ENCODE measurements around the gene C8A. TPM values are rescaled to one million over a fixed set of nuclear protein-coding genes. Genes with fewer than 3 reads are reported as not detected.

C8A gene
- total RNA-seq, 2 experiments from 2014 or later, result not detected

GRCh38 chr1:56849750-56850149, 4.8 kb upstream of the C8A start:
- H3K4me3 Mint-ChIP-seq, result no peak overlapping the region
- POLR2A ChIA-PET, result no interaction called here
- H3K36me3 Mint-ChIP-seq (ENCODE audit: low read depth), result no peaks in the 10 kb centered on the region
- no peak overlapping the region for H3K27ac Mint-ChIP-seq
- no peak for DNase-seq
- CTCF ChIA-PET, result no interaction called here
- no peaks in the 10 kb centered on the region for H3K9me3 Mint-ChIP-seq
- H3K27me3 Mint-ChIP-seq, result peaks cover 4% of the 10 kb centered on the region
- no peaks in the 10 kb centered on the region for H3K4me1 Mint-ChIP-seq

- ChIA-PET CTCF (no interaction called here), POLR2A (no interaction called here)
- peaks cover 6% of the 10 kb centered on the region for H3K27me3 Mint-ChIP-seq
- no peaks in the 10 kb centered on the region for H3K9me3 Mint-ChIP-seq
- H3K27ac Mint-ChIP-seq, result no peak overlapping the region
- no peaks in the 10 kb centered on the region for H3K4me1 Mint-ChIP-seq
- H3K36me3 Mint-ChIP-seq (ENCODE audit: low read depth), result no peaks in the 10 kb centered on the region
- H3K4me3 Mint-ChIP-seq, result no peak overlapping the region
- DNase-seq, result no peak
These were observed 4.2 kb upstream of the C8A start for GRCh38 chr1:56850411-56850810.

DNA sequence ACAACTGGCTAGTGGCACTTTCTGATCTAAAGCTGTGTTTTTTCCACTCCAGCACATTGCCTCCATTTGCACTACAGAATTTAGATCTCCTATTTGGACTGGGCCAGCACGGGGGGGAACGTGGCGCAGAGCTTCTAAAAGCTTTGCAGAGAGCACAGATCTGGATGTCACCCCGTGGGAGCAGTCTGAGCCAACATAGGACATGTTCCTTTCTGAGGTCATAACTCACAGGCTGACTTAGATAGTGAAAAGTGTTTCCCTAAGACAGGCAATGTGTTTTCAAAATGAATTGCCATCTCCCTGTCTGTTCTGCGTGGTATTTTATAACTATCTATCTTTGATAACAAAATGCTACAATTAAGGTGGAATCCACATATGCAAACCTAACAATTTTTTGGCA, 3.7 kb upstream of the C8A start:
- Mint-ChIP-seq H3K9me3 (no peaks in the 10 kb centered on the region), H3K4me1 (no peaks in the 10 kb centered on the region), H3K27me3 (peaks cover 6% of the 10 kb centered on the region), H3K27ac (no peak overlapping the region), H3K36me3 (ENCODE audit: low read depth) (no peaks in the 10 kb centered on the region), H3K4me3 (no peak overlapping the region)
- no peak for DNase-seq
- ChIA-PET POLR2A (no interaction called here), CTCF (no interaction called here)

GRCh38 chr1:56852476-56852875, 2.1 kb upstream of the C8A start:
- Mint-ChIP-seq H3K9me3 (no peaks in the 10 kb centered on the region), H3K27me3 (peaks cover 6% of the 10 kb centered on the region), H3K27ac (no peak overlapping the region), H3K36me3 (ENCODE audit: low read depth) (no peaks in the 10 kb centered on the region), H3K4me1 (no peaks in the 10 kb centered on the region), H3K4me3 (no peak overlapping the region)
- no peak for DNase-seq
- CTCF ChIA-PET, result no interaction called here
- POLR2A ChIA-PET, result interaction anchor here (0.5 kb wide), 1 partner anchor 519 kb away, joined by 3 read pairs; no protein-coding TSS in a partner anchor

DNA sequence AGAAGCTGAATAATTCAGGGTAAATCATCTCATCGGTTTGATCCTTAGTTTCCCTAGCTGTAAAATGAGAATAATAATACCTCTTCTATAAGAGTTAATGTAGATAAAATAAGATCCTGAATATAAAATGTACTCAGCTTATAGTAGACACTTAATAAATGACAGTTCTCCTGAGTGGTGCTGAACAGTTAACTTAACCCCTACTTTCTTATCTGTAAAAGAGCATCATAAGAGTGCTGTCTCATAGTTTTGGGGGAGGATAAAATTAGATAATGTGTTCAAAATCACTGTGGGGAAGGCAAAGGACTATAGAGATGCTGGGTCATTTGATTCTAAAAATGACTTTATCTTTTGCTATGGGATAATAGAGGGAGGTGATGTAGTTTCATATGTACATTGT, 593 bp downstream of the C8A start:
- Mint-ChIP-seq H3K27me3 (peaks cover 8% of the 10 kb centered on the region), H3K9me3 (no peaks in the 10 kb centered on the region), H3K4me3 (no peak overlapping the region), H3K36me3 (ENCODE audit: low read depth) (no peaks in the 10 kb centered on the region), H3K4me1 (no peaks in the 10 kb centered on the region), H3K27ac (no peak overlapping the region)
- ChIA-PET CTCF (no interaction called here), POLR2A (no interaction called here)
- no peak for DNase-seq

- CTCF ChIA-PET, result no interaction called here
- H3K27ac Mint-ChIP-seq, result no peak overlapping the region
These were observed 1.6 kb downstream of the C8A start for GRCh38 chr1:56856186-56856585.

DNA sequence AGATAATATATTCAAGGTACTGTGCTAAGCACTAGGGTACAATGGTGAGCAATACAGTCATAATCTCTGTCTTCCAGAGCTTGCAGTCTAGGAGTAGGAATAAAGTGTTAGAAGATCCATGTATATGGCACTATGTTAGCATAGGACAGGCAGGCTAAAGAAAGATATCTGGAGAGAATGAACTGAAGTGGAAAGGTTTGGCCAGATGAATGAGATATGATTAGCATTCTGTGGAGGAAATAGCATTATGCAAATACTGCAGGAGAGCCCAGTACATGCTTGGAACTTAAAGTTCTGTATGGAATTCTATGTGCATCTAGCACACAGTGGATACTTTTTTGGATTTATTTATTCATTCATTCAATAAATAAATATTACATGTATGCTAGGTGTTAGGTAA, 4.7 kb downstream of the C8A start:
- Mint-ChIP-seq H3K27me3 (peaks cover 8% of the 10 kb centered on the region), H3K27ac (no peak overlapping the region), H3K36me3 (ENCODE audit: low read depth) (no peaks in the 10 kb centered on the region), H3K4me3 (no peak overlapping the region), H3K9me3 (no peaks in the 10 kb centered on the region), H3K4me1 (no peaks in the 10 kb centered on the region)
- ChIA-PET POLR2A (no interaction called here), CTCF (no interaction called here)
- no peak for DNase-seq

More at GRCh38 chr1:56856186-56856585, 1.6 kb downstream of the C8A start:
- Mint-ChIP-seq H3K27me3 (peaks cover 8% of the 10 kb centered on the region), H3K4me1 (no peaks in the 10 kb centered on the region), H3K4me3 (no peak overlapping the region), H3K9me3 (no peaks in the 10 kb centered on the region), H3K36me3 (ENCODE audit: low read depth) (no peaks in the 10 kb centered on the region)
- POLR2A ChIA-PET, result no interaction called here
- DNase-seq, result no peak

DNA sequence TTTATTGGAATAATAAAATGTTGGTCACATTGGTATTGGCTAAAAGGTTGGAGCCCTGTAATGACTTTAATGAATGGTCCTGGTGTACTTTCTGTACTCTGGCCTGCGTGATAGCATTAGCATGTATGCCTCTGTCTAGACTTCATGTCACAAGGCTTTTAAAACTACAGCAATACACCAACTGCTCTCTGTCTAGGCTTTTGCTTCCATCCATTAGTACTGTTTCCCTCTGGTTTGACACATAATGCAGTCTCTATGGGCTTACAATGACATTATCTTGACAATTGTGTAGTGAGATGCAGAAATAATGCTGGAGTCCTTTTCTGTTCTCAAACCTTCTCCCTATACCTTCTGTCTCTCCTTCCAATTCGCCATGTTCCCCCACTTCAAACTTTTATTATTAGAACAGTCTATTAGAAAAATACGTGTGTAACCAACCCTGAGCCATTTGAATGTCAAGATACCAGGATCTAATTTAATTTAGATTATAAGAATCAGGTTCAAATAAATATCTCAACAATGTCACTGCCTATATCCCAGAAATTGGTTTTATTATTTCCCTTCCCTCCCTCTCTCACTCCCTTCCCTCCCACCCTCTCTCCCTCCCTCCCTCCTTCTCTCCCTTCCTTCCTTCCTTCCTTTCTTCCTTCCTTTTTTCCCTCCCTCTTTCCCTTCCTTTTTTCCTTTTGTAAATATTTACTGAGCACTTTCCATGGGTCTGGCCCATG, 8.8 kb downstream of the C8A start:
- POLR2A ChIA-PET, result no interaction called here
- CTCF ChIA-PET, result no interaction called here

GRCh38 chr1:56864430-56864829, 9.8 kb downstream of the C8A start:
- H3K4me3 Mint-ChIP-seq, result no peak overlapping the region
- ChIA-PET CTCF (no interaction called here), POLR2A (no interaction called here)
- no peaks in the 10 kb centered on the region for H3K9me3 Mint-ChIP-seq
- peaks cover 5% of the 10 kb centered on the region for H3K27me3 Mint-ChIP-seq
- H3K27ac Mint-ChIP-seq, result no peak overlapping the region
- no peak for DNase-seq
- H3K36me3 Mint-ChIP-seq (ENCODE audit: low read depth), result no peaks in the 10 kb centered on the region
- H3K4me1 Mint-ChIP-seq, result no peaks in the 10 kb centered on the region

More for the DNA sequence above, 8.8 kb downstream of the C8A start:
- no peak for DNase-seq
- Mint-ChIP-seq H3K27me3 (peaks cover 4% of the 10 kb centered on the region), H3K4me3 (no peak overlapping the region), H3K36me3 (ENCODE audit: low read depth) (no peaks in the 10 kb centered on the region), H3K27ac (no peak overlapping the region), H3K4me1 (no peaks in the 10 kb centered on the region), H3K9me3 (no peaks in the 10 kb centered on the region)

DNA sequence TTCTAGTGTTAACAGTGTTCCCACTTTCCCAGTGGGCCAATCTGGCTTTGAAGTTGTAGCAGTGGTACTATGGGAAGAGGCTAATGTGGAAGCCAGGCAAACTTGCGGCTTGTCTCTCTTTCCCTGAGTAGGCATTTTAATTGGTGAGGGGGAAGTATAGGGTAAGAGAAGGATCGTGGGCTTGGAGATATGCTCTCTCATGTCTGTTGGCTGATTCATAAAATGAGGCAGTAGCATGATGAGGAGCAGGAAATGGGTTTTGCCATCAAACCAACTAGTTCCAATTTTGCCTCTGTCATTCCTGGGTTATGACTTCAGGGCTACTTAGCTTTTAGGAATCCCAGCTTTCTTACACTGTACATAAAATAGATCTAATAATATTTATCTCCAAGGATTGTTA, 12.1 kb downstream of the C8A start:
- ChIA-PET POLR2A (no interaction called here), CTCF (no interaction called here)
- DNase-seq, result no peak
- Mint-ChIP-seq H3K27me3 (peaks cover 3% of the 10 kb centered on the region), H3K36me3 (ENCODE audit: low read depth) (no peaks in the 10 kb centered on the region), H3K27ac (no peak overlapping the region), H3K9me3 (no peaks in the 10 kb centered on the region), H3K4me1 (no peaks in the 10 kb centered on the region), H3K4me3 (no peak overlapping the region)

GRCh38 chr1:56867491-56867890, 12.9 kb downstream of the C8A start:
- Mint-ChIP-seq H3K27me3 (peaks cover 3% of the 10 kb centered on the region), H3K27ac (no peak overlapping the region), H3K4me1 (no peaks in the 10 kb centered on the region), H3K4me3 (no peak overlapping the region), H3K36me3 (ENCODE audit: low read depth) (no peaks in the 10 kb centered on the region), H3K9me3 (no peaks in the 10 kb centered on the region)
- ChIA-PET POLR2A (no interaction called here), CTCF (no interaction called here)
- no peak for DNase-seq

DNA sequence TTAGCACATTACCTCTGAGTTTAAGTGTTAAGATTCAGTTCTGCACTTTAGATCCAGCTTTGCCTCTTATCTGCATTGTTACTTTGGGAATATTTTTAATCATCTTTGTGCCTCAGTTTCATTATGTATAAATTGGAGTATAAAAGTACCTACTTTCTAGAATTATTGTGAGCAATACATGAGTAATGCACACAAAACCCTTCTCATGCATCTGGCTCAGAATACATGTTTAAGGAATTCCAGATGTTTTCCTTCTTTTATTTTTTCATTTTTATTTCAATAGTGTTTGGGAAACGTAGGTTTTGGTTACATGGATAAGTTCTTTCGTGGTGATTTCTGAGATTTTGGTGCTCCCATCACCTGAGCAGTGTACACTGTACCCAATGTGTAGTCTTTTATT, 14.2 kb downstream of the C8A start:
- Mint-ChIP-seq H3K9me3 (no peaks in the 10 kb centered on the region), H3K4me1 (no peaks in the 10 kb centered on the region), H3K36me3 (ENCODE audit: low read depth) (no peaks in the 10 kb centered on the region), H3K27me3 (peaks cover 3% of the 10 kb centered on the region), H3K27ac (no peak overlapping the region), H3K4me3 (no peak overlapping the region)
- no peak for DNase-seq
- CTCF ChIA-PET, result no interaction called here
- POLR2A ChIA-PET, result no interaction called here

- CTCF ChIA-PET, result no interaction called here
- POLR2A ChIA-PET, result no interaction called here
- DNase-seq, result no peak
- Mint-ChIP-seq H3K27me3 (peaks cover 2% of the 10 kb centered on the region), H3K27ac (no peak overlapping the region), H3K4me1 (no peaks in the 10 kb centered on the region), H3K4me3 (no peak overlapping the region), H3K36me3 (ENCODE audit: low read depth) (no peaks in the 10 kb centered on the region), H3K9me3 (no peaks in the 10 kb centered on the region)
These were observed 18.0 kb downstream of the C8A start for GRCh38 chr1:56872597-56872996.

- ChIA-PET POLR2A (no interaction called here), CTCF (no interaction called here)
- no peaks in the 10 kb centered on the region for H3K9me3 Mint-ChIP-seq
- no peaks in the 10 kb centered on the region for H3K36me3 Mint-ChIP-seq (ENCODE audit: low read depth)
- DNase-seq, result no peak
- peaks cover 2% of the 10 kb centered on the region for H3K27me3 Mint-ChIP-seq
- no peak overlapping the region for H3K4me3 Mint-ChIP-seq
- no peak overlapping the region for H3K27ac Mint-ChIP-seq
- H3K4me1 Mint-ChIP-seq, result no peaks in the 10 kb centered on the region
These were observed 18.6 kb downstream of the C8A start for GRCh38 chr1:56873213-56873612.

Data from activated CD4-positive, alpha-beta T cell treated with anti-CD3 and anti-CD28 coated beads, Interleukin-2, amount 10 ng/mL, durations not matched to agents 7 days and 5 days (primary cell).